Caco-2 (cell line): ENCODE results near the gene CENPF. TPM values are rescaled to one million over a fixed set of nuclear protein-coding genes. Genes with fewer than 3 reads are reported as not detected.

Experiments
- BruUV-seq: library from RNA; stranded (reverse); fragments of 400-500 nt; replicated peaks from 2 replicates; lab custom pipeline; 2021; lab: Mats Ljungman, UMichigan
- CTCF ChIA-PET: fragments of 300-600 bp; sonication (Branson Sonifier 250); formaldehyde crosslinking; loops from one replicate; lab custom pipeline; 2022; ENCODE audit warnings: antibody characterized with exemption; lab: Charles Lee
- POLR2A ChIA-PET: fragments of 300-600 bp; sonication (Branson Sonifier 250); formaldehyde crosslinking; loops from one replicate; lab custom pipeline; 2022; ENCODE audit warnings: antibody characterized with exemption; lab: Charles Lee
- DNase-seq, 2 experiments: peaks; one replicate each; pipeline versions ENCODE4 v3.0.0 to v3.0.0-alpha.2; 2020 to 2022
- H3K27me3 ChIP-seq: replicated peaks from 2 replicates; pipeline ENCODE4 v1.6.0; 2011; ENCODE audit warnings: low read length; ENCODE audit not compliant: control insufficient read depth, insufficient read depth
- H3K36me3 ChIP-seq: 2 replicates; pipeline ENCODE4 v1.5.1; 2011; ENCODE audit warnings: low read length; ENCODE audit not compliant: control insufficient read depth, insufficient read depth
- H3K4me1 ChIP-seq: fragments of 250-450 bp; sonication (Bioruptor Pico); 2 replicates; pipeline ENCODE4 v1.5.1; 2020; ENCODE audit warnings: mild to moderate bottlenecking
- H3K4me3 ChIP-seq: 2 replicates; pipeline ENCODE4 v1.5.1; 2011; ENCODE audit warnings: low read depth, mild to moderate bottlenecking, control low read depth, low read length
- H3K9me3 ChIP-seq: fragments of 250-450 bp; sonication (Bioruptor Pico); 2 replicates; pipeline ENCODE4 v1.5.1; 2020; ENCODE audit warnings: mild to moderate bottlenecking, moderate library complexity
- H3K27ac Mint-ChIP-seq: one replicate; pipeline ENCODE4 v1.8.0; 2022; ENCODE audit warnings: mixed read lengths; ENCODE audit not compliant: unreplicated experiment
- H3K27me3 Mint-ChIP-seq: one replicate; pipeline ENCODE4 v1.8.0; 2022; ENCODE audit warnings: mixed read lengths; ENCODE audit not compliant: insufficient read depth, unreplicated experiment
- H3K36me3 Mint-ChIP-seq: one replicate; pipeline ENCODE4 v1.8.0; 2022; ENCODE audit warnings: mild to moderate bottlenecking, mixed read lengths; ENCODE audit not compliant: insufficient read depth, unreplicated experiment
- H3K4me1 Mint-ChIP-seq: one replicate; pipeline ENCODE4 v1.8.0; 2022; ENCODE audit warnings: low read depth, mixed read lengths; ENCODE audit not compliant: unreplicated experiment
- H3K4me3 Mint-ChIP-seq: one replicate; pipeline ENCODE4 v1.8.0; 2022; ENCODE audit warnings: mild to moderate bottlenecking, moderate library complexity, mixed read lengths; ENCODE audit not compliant: unreplicated experiment
- H3K9me3 Mint-ChIP-seq: one replicate; pipeline ENCODE4 v1.8.0; 2022; ENCODE audit warnings: mixed read lengths; ENCODE audit not compliant: unreplicated experiment
- intact Hi-C: fragments of 100-400 bp; cut with micrococcal nuclease; formaldehyde crosslinking; loops from one replicate; pipeline ENCODE4 v1.10.0; 2022; ENCODE audit not compliant: unreplicated experiment
- total RNA-seq: library from RNA; stranded (reverse); gene quantifications from 2 replicates; pipeline ENCODE4 v1.2.3, GENCODE V29; 2022
- TF ChIP-seq, protein P1 (sequence below), 2 experiments: fragments of 200-600 bp in 1 of 2; IDR thresholded peaks; 1 replicate in 1 of 2; 2 replicates in 1 of 2; pipeline versions ENCODE4 v1.5.1 to v1.8.0; 2011 to 2022; ENCODE audit warnings: antibody characterized with exemption in 1 of 2, control low read depth in 1 of 2, inconsistent platforms in 1 of 2, low read depth in 1 of 2, low read length in 1 of 2, mild to moderate bottlenecking in 1 of 2, moderate library complexity in 1 of 2; ENCODE audit not compliant: insufficient read depth in 1 of 2, severe bottlenecking in 1 of 2, unreplicated experiment in 1 of 2

CENPF gene
- total RNA-seq, 1 experiment from 2014 or later, result 145 TPM

DNA sequence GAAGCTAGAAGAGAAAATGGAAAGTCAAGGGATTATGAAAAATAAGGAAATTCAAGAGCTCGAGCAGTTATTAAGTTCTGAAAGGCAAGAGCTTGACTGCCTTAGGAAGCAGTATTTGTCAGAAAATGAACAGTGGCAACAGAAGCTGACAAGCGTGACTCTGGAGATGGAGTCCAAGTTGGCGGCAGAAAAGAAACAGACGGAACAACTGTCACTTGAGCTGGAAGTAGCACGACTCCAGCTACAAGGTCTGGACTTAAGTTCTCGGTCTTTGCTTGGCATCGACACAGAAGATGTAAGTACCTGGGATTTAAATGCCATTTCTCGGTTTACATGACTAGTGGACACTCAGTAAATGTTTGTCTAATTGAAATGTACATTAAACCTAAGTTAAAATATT lies 40.0 kb downstream of the CENPF start:
- no peaks in the 10 kb centered on the region for H3K4me1 Mint-ChIP-seq
- Histone ChIP-seq H3K9me3 (no peaks in the 10 kb centered on the region), H3K27me3 (no peaks in the 10 kb centered on the region), H3K36me3 (peaks cover 7% of the 10 kb centered on the region), H3K4me1 (no peaks in the 10 kb centered on the region), H3K4me3 (no peak overlapping the region)
- POLR2A ChIA-PET, result no interaction called here
- H3K36me3 Mint-ChIP-seq, result peaks cover 60% of the 10 kb centered on the region
- no peak overlapping the region for H3K4me3 Mint-ChIP-seq
- no TSS peak for BruUV-seq
- intact Hi-C loops, result no loop called here
- H3K9me3 Mint-ChIP-seq, result no peaks in the 10 kb centered on the region
- TF ChIP-seq, protein P1, sequence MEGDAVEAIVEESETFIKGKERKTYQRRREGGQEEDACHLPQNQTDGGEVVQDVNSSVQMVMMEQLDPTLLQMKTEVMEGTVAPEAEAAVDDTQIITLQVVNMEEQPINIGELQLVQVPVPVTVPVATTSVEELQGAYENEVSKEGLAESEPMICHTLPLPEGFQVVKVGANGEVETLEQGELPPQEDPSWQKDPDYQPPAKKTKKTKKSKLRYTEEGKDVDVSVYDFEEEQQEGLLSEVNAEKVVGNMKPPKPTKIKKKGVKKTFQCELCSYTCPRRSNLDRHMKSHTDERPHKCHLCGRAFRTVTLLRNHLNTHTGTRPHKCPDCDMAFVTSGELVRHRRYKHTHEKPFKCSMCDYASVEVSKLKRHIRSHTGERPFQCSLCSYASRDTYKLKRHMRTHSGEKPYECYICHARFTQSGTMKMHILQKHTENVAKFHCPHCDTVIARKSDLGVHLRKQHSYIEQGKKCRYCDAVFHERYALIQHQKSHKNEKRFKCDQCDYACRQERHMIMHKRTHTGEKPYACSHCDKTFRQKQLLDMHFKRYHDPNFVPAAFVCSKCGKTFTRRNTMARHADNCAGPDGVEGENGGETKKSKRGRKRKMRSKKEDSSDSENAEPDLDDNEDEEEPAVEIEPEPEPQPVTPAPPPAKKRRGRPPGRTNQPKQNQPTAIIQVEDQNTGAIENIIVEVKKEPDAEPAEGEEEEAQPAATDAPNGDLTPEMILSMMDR (IDR thresholded peaks at IDR 0.05; ENCODE audit: insufficient read depth in 1 of 2, low read depth in 1 of 2, low read length in 1 of 2, severe bottlenecking in 1 of 2, unreplicated experiment in 1 of 2), result no peak
- no peaks in the 10 kb centered on the region for H3K27me3 Mint-ChIP-seq
- no peak for DNase-seq
- CTCF ChIA-PET, result no interaction called here
- H3K27ac Mint-ChIP-seq, result no peak overlapping the region

DNA sequence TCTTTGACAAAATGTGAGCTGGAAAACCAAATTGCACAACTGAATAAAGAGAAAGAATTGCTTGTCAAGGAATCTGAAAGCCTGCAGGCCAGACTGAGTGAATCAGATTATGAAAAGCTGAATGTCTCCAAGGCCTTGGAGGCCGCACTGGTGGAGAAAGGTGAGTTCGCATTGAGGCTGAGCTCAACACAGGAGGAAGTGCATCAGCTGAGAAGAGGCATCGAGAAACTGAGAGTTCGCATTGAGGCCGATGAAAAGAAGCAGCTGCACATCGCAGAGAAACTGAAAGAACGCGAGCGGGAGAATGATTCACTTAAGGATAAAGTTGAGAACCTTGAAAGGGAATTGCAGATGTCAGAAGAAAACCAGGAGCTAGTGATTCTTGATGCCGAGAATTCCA lies 42.7 kb downstream of the CENPF start:
- no peak overlapping the region for H3K4me3 Mint-ChIP-seq
- H3K36me3 Mint-ChIP-seq, result peaks cover 71% of the 10 kb centered on the region
- no peak for DNase-seq
- no peaks in the 10 kb centered on the region for H3K27me3 ChIP-seq
- no peak overlapping the region for H3K4me3 ChIP-seq
- H3K9me3 ChIP-seq, result no peaks in the 10 kb centered on the region
- POLR2A ChIA-PET, result no interaction called here
- H3K27ac Mint-ChIP-seq, result no peak overlapping the region
- no peaks in the 10 kb centered on the region for H3K4me1 ChIP-seq
- no peaks in the 10 kb centered on the region for H3K27me3 Mint-ChIP-seq
- peaks cover 3% of the 10 kb centered on the region for H3K36me3 ChIP-seq
- H3K4me1 Mint-ChIP-seq, result no peaks in the 10 kb centered on the region
- H3K9me3 Mint-ChIP-seq, result no peaks in the 10 kb centered on the region
- no TSS peak for BruUV-seq
- intact Hi-C loops, result no loop called here
- TF ChIP-seq, protein P1 (IDR thresholded peaks at IDR 0.05; ENCODE audit: insufficient read depth in 1 of 2, low read depth in 1 of 2, low read length in 1 of 2, severe bottlenecking in 1 of 2, unreplicated experiment in 1 of 2), result no peak
- CTCF ChIA-PET, result interaction anchor here (0.7 kb wide), 1 partner anchor 475 kb away, joined by 3 read pairs; no protein-coding TSS in a partner anchor

DNA sequence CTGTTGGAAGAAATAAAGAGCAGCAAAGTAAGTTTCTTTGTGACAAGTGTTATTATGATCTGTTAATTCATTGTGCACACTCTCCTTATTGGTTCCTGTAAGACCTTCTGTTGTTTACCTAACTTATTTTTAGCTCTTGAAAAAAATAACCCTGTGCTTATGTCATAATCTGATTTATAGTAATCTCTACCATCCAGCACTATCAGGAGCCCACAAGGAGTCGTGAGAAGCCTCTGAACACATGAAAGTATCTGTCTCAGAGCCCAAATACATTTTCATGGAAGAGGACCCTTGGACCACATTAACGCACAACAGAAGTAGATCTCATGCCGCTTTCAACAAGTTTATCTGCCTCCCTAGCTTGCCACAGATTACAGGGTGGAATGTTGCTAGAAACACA lies 45.8 kb downstream of the CENPF start:
- no peaks in the 10 kb centered on the region for H3K27me3 ChIP-seq
- TF ChIP-seq, protein P1 (IDR thresholded peaks at IDR 0.05; ENCODE audit: insufficient read depth in 1 of 2, low read depth in 1 of 2, low read length in 1 of 2, severe bottlenecking in 1 of 2, unreplicated experiment in 1 of 2), result no peak
- no peaks in the 10 kb centered on the region for H3K9me3 Mint-ChIP-seq
- H3K36me3 Mint-ChIP-seq, result peaks cover 99% of the 10 kb centered on the region
- no peaks in the 10 kb centered on the region; the same call in 1 of the 2 replicates for H3K36me3 ChIP-seq
- H3K9me3 ChIP-seq, result no peaks in the 10 kb centered on the region
- no peak overlapping the region for H3K27ac Mint-ChIP-seq
- BruUV-seq, result no TSS peak
- no peak overlapping the region for H3K4me3 Mint-ChIP-seq
- ChIA-PET POLR2A (no interaction called here), CTCF (no interaction called here)
- H3K4me1 ChIP-seq, result no peaks in the 10 kb centered on the region
- H3K4me3 ChIP-seq, result no peak overlapping the region
- H3K27me3 Mint-ChIP-seq, result no peaks in the 10 kb centered on the region
- intact Hi-C loops, result no loop called here
- no peak for DNase-seq
- no peaks in the 10 kb centered on the region for H3K4me1 Mint-ChIP-seq
